Measurements from ENCODE around the gene CTSK.

Gene CTSK

DNA sequence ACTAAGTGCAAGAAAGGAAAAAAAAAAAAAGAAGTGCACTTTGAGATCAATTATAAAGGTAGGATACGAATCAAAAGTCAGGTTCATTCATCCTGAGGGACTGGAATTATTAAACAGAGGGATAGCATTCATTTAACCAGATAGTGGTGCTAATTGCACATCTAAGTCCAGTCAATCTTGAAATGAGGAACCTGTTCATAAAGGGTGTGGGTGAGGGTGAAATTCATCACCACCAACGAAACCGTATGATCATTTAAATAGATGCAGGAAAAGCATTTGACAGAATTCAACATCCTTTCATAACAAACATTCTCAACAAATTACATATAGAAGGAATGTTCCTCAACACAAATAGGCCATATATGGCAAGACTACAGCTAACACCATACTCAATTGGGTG lies 48.0 kb downstream of the CTSK start:
- DNase-seq: peak; percentile 56 to 78 (median 77)

DNA sequence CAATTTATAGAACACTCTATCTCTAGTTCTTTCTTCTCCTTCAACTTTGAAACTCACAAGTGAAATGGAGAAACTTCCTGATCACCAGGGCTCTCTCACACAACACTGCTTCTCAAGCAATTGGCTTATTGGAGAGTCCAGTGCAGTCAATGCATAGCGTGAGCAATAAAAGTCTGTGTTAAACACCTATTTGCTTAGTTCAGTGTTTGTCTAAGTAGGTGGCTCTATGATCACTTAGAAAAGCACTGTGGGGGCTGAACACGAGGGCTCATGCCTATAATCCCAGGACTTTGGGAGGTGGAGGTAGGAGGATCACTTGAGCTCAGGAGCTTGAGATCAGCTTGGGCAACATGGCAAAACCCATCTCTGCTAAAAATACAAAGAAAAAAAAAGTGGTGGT lies 54.6 kb downstream of the CTSK start:
- DNase-seq: no peak

DNA sequence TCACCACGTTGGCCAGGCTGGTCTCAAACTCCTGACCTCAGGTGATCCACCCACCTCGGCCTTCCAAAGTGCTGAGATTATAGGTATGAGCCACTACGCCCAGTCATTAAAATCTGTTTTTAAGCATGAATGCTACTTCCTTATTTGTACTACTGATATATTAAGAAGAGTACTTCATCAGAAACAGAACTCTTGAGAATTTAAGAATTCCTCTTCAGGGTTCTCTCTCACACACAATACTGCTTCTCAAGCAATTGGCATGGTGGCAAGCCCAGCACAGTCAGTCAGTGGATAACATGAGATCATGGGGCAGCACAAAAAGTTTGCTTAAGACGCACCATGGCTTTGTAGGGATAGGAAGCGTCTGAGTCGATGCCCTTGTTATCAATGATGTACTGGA lies 56.6 kb downstream of the CTSK start:
- DNase-seq: no peak

DNA sequence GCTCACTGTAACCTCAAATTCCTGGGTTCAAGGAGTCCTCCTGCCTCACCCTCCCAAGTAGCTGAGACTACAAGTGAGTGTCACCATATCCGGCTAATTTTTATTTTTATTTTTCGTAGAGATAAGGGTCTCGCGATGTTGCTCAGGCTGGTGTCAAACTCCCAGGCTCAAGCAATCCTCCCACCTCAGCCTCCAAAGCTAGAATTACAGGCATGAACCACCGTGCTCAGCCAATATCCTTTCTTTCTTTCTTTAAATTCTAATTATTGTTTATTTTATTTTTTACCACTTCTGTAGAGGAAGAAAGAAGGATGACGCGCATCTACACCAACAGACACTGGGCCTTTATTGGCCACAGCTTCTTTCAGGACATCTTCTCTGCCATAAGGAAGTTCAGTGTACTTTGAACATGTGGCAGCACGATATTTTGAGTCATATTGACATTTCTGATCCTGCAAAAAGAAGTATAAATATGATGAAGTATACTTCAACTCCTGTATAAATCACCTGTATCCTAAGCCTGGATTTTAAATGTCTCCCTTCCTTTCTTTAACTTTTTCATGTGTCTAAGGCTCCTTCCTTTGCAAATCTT lies 58.2 kb downstream of the CTSK start:
- no peak for DNase-seq

DNA sequence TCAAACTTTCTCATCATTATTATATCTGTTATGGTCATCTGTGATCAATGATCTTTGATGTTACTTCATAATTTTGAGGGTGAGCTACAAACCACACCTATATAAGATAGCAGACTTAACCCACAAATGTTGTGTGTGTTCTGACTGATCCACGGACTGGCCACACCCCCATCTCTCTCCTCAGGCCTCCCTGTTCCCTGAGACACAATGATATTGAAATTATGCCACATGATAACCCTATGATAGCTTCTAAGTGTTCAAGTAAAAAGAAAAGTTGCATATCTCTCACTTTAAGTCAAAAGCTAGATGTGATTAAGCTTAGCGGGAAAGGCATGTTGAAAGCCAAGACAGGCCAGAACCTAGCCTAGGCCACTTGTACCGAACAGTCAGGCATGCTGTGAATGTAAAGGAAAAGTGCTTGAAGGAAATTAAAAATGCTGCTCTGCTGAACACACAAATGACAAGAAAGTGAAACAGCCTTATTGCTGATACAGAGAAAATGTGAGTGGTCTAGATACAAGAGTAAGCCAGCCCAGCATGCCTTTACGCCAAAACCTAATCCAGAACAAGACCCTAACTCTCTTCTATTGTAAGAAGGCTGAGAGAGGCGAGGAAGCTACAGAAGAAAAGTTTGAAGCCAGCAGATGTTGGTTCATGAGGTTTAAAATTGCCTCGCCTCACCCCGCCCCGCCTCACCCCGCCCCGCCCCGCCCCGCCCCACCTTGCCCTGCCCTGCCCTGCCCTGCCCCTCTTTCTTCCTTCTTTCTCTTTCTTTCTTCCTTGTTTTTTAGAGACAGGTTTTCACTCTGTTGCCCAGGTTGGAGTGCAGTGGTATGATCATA lies 59.0 kb downstream of the CTSK start:
- no peak for DNase-seq

Measured in suppressor macrophage treated with lipopolysaccharide for 1 hour (primary cell).